Measurements from ENCODE around the gene TEX22.

Gene TEX22

DNA sequence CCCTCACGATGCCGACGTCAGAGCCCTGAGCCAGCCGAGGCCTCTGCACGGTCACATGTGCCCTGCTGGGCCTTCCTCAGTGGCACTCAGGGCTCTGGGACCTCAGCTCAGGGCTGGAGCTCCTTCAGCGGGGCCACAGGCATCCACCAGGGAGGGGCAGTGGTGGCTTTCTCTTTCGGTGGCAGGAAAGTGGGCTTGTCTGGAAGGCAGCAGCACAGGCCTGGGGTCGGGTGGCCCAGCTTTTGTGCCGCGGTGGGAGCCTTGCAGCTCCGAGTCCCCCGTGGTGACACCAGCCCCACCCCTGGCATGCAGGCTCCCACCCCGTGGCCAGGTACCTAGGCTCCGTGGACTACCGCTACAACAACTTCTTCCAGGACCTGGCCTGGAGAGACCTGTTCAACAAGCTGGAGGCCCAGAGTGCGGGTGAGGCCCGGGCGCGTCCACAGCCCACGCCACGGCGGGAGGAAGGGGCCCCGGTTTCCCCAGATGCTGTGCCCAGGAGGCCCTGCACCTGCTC, 14.2 kb upstream of the TEX22 start:
- no peak for DNase-seq (ENCODE audit: low spot score in 2 of 2)
- H3K4me1 ChIP-seq, result no peaks in the 10 kb centered on the region
- no peak overlapping the region for H3K4me3 ChIP-seq
- no peaks in the 10 kb centered on the region for H3K9me3 ChIP-seq
- in situ Hi-C loops (cut with MboI; ENCODE audit: low sequenced_read_pairs), result no loop called here
- H3K27me3 ChIP-seq (ENCODE audit: low read depth), result no peaks in the 10 kb centered on the region
- peaks cover 3% of the 10 kb centered on the region for H3K36me3 ChIP-seq (replicated peaks)

DNA sequence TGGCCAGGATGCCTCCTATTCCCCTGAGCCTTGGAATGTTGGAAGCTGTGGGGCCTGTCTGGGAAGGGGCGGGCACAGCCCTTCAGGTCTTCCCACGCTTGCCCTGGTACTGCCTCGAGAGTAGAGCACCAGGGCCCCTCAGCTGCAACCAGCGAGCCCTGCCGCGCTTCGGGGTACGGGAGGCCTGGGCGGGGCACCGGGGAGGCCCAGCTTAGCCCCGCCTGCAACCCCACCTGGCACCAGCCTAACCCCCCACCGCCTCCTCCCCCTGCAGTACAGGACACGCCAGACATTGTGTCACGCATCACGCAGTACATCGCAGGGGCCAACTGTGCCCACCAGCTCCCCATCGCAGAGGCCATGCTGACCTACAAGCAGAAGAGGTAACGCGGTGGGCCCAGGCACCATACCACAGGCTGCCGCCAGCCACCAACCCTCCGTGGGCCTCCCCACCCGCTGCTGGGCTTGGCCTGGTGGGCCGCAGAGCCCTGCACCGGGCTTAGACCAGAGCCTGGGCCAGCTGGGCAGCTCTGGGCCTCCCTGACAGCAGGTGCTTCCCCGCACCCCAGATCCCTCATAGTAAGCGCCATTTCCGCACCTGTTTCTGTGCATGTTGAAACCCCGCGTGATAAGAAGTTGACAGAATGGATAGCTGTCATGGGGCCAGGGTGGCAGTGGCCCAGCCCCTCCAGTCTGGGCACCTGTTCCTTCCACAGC, 13.6 kb upstream of the TEX22 start:
- Histone ChIP-seq H3K27me3 (ENCODE audit: low read depth) (no peaks in the 10 kb centered on the region), H3K9me3 (no peaks in the 10 kb centered on the region), H3K4me3 (no peak overlapping the region), H3K4me1 (no peaks in the 10 kb centered on the region), H3K36me3 (replicated peaks) (peaks cover 3% of the 10 kb centered on the region)
- in situ Hi-C loops (cut with MboI; ENCODE audit: low sequenced_read_pairs), result no loop called here
- DNase-seq (ENCODE audit: low spot score in 2 of 2), result no peak

DNA sequence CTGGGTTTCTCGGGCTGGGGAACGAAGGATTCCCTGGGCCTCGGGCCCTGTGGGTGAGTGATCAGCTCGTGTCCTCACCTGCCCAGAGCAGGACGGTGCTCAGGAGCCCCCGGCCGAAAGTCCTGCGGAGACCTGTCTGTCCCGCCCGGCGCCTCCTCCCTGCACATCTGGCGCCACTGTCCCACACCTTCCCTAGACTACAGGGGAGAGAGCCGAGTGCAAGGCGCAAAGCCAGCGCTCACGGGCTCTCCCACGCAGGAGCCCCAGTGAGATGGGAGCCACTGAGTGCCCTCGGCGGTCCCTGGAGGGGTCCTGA, 13.1 kb upstream of the TEX22 start:
- in situ Hi-C loops (cut with MboI; ENCODE audit: low sequenced_read_pairs), result no loop called here
- no peaks in the 10 kb centered on the region for H3K4me1 ChIP-seq
- H3K4me3 ChIP-seq, result no peak overlapping the region
- H3K27me3 ChIP-seq (ENCODE audit: low read depth), result no peaks in the 10 kb centered on the region
- no peaks in the 10 kb centered on the region for H3K9me3 ChIP-seq
- H3K36me3 ChIP-seq (replicated peaks), result peaks cover 3% of the 10 kb centered on the region; the same call in 1 of the 2 replicates
- DNase-seq (ENCODE audit: low spot score in 2 of 2), result no peak

DNA sequence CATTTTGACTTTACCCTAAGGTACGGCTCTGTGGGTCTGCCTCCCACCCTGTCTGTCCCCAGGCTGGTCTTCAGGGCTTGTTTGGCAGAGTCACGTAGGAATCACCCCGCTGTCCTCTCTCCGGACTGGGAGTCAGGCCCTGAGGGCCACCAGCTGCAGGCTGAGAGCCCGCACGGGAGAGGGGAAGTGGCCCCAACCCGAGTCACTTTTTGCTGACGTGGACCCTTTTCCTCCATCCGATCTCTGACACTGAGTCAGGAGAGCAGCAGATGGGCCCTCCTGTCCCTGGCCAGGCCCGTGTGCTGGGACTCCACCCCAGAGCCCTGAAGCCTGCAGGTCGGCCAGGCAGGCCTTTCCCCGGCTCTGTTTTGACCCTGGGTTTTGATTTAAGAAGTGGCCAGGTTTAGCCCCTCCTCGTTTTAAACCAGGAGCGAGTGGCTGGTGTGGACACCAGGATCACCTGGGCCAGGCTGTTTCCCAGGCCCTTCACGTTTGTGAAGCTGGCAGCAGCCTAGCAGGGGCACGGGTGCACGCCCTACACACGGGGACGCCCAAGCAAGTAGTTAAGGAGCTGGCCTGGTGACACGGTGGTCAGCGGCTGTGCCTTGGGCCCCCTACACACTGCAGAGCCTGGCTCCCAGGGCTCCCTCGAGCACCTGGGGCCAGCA, 12.5 kb upstream of the TEX22 start:
- in situ Hi-C loops (cut with MboI; ENCODE audit: low sequenced_read_pairs), result no loop called here
- no peaks in the 10 kb centered on the region for H3K9me3 ChIP-seq
- no peaks in the 10 kb centered on the region for H3K4me1 ChIP-seq
- H3K4me3 ChIP-seq, result no peak overlapping the region
- no peaks in the 10 kb centered on the region for H3K27me3 ChIP-seq (ENCODE audit: low read depth)
- peaks cover 3% of the 10 kb centered on the region; the same call in 1 of the 2 replicates for H3K36me3 ChIP-seq (replicated peaks)
- DNase-seq (ENCODE audit: low spot score in 2 of 2), result no peak

DNA sequence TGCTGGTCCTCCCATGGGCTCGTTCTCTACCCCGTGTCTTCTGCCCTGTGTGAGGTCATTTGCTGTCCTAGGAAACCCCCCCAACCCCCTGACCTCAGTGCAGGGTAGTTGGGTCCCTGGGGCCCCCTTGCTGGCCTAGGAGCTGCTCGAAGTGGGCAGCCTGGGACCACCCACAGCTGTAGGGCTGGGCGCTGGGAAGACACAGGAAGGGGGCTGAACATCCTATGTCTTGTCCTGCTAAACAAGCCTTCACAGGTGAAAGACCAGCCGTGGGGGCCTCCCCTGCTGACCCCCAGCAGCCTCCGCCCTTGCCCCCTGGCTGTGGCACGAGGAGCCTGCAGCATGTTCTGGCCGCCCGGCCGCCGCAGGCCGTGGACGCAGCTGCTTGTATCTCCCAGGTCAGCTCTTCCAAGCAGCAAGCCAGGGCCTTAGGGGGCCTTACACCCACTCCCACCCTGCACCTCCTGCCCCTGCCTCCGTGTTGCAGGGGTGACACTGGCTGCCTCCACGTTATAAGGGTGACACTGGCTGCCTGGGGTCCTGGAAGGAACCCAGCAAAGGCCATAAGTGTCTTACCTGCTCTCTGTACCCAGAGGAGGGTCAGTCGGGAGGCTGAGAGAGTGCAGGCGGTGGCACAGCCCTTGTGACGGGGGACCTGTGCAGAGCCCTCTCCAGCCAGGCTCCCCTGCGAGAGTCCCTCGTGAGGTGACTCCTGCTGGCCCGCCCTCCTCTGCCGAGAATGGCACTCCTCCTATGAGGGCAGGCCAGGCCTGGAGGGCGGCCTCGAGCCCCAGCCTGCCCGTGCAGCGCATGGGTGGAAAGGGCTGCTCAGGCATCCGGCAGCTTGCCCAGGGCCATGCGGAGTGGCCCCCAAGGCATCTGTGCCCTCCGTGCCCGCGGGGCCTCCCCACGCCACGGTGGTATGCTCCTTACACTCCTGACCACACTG, 11.5 kb upstream of the TEX22 start:
- Histone ChIP-seq H3K27me3 (ENCODE audit: low read depth) (no peaks in the 10 kb centered on the region), H3K36me3 (replicated peaks) (peaks cover 3% of the 10 kb centered on the region; the same call in 1 of the 2 replicates), H3K4me3 (no peak overlapping the region), H3K4me1 (no peaks in the 10 kb centered on the region), H3K9me3 (no peaks in the 10 kb centered on the region)
- no peak for DNase-seq (ENCODE audit: low spot score in 2 of 2)
- in situ Hi-C loops (cut with MboI; ENCODE audit: low sequenced_read_pairs), result no loop called here

DNA sequence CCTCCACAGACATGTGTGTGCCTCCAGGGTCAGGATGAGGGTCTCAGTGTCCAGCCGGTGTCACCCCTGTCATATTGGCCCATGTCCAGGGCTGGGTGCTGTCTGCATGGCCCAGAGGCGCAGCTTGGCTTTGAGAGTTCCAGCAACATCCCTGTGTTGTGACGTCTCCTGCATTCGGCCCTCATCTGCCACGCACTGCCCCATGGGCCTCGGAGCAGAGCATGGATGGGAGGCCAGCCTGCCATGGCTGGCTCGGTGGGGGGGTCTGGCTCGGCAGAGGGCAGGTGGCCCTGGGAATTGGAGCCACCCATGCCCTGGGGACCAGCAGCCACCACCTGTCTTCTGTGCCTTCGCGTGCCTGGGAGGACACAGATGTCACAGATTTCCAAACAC, 10.8 kb upstream of the TEX22 start:
- H3K27me3 ChIP-seq (ENCODE audit: low read depth), result no peaks in the 10 kb centered on the region
- no peak for DNase-seq (ENCODE audit: low spot score in 2 of 2)
- H3K4me3 ChIP-seq, result no peak overlapping the region
- in situ Hi-C loops (cut with MboI; ENCODE audit: low sequenced_read_pairs), result no loop called here
- no peaks in the 10 kb centered on the region for H3K4me1 ChIP-seq
- H3K36me3 ChIP-seq (replicated peaks), result peaks cover 3% of the 10 kb centered on the region; the same call in 1 of the 2 replicates
- no peaks in the 10 kb centered on the region for H3K9me3 ChIP-seq

- Histone ChIP-seq H3K27me3 (ENCODE audit: low read depth) (no peaks in the 10 kb centered on the region), H3K36me3 (replicated peaks) (peaks cover 3% of the 10 kb centered on the region; the same call in 1 of the 2 replicates), H3K4me1 (no peaks in the 10 kb centered on the region), H3K9me3 (no peaks in the 10 kb centered on the region), H3K4me3 (no peak overlapping the region)
- in situ Hi-C loops (cut with MboI; ENCODE audit: low sequenced_read_pairs), result no loop called here
- no peak for DNase-seq (ENCODE audit: low spot score in 2 of 2)
Observed at GRCh38 chr14:105388110-105388951, 10.0 kb upstream of the TEX22 start.

GRCh38 chr14:105388976-105389375, 9.4 kb upstream of the TEX22 start:
- no peak for DNase-seq (ENCODE audit: low spot score in 2 of 2)
- Histone ChIP-seq H3K4me3 (no peak overlapping the region), H3K27me3 (ENCODE audit: low read depth) (no peaks in the 10 kb centered on the region), H3K4me1 (no peaks in the 10 kb centered on the region), H3K9me3 (no peaks in the 10 kb centered on the region), H3K36me3 (replicated peaks) (peaks cover 3% of the 10 kb centered on the region; the same call in 1 of the 2 replicates)
- in situ Hi-C loops (cut with MboI; ENCODE audit: low sequenced_read_pairs), result no loop called here

DNA sequence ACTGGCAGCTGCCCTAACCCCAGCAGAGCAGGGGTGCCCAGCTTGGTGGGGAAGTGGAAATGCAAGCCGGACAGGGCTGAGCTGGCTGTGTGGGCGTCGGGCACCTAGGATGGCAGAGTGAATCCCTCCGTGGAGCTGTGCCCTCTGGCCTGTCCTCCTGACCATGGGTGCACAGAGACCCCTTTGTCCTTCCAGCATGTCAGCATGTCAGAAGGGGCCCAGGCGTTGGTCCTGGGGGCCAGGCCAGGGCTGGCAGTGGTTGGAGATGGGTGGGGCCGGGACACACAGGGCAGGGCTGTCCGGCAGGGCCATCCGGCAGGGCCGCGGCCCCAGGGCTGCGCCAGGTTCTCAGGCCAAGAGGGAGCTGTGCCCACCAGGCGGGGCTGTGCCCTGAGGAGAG, 8.8 kb upstream of the TEX22 start:
- Histone ChIP-seq H3K4me1 (no peaks in the 10 kb centered on the region), H3K9me3 (no peaks in the 10 kb centered on the region), H3K36me3 (replicated peaks) (peaks cover 3% of the 10 kb centered on the region; the same call in 1 of the 2 replicates), H3K4me3 (no peak overlapping the region), H3K27me3 (ENCODE audit: low read depth) (no peaks in the 10 kb centered on the region)
- in situ Hi-C loops (cut with MboI; ENCODE audit: low sequenced_read_pairs), result no loop called here
- no peak for DNase-seq (ENCODE audit: low spot score in 2 of 2)

GRCh38 chr14:105389976-105390848, 8.1 kb upstream of the TEX22 start:
- Histone ChIP-seq H3K4me3 (no peak overlapping the region), H3K27me3 (ENCODE audit: low read depth) (no peaks in the 10 kb centered on the region), H3K9me3 (no peaks in the 10 kb centered on the region), H3K36me3 (replicated peaks) (no peaks in the 10 kb centered on the region), H3K4me1 (no peaks in the 10 kb centered on the region)
- no peak for DNase-seq (ENCODE audit: low spot score in 2 of 2)
- in situ Hi-C loops (cut with MboI; ENCODE audit: low sequenced_read_pairs), result no loop called here

- H3K4me3 ChIP-seq, result no peak overlapping the region
- H3K4me1 ChIP-seq, result no peaks in the 10 kb centered on the region
- H3K36me3 ChIP-seq (replicated peaks), result no peaks in the 10 kb centered on the region
- in situ Hi-C loops (cut with MboI; ENCODE audit: low sequenced_read_pairs), result no loop called here
- H3K27me3 ChIP-seq (ENCODE audit: low read depth), result no peaks in the 10 kb centered on the region
- no peak for DNase-seq (ENCODE audit: low spot score in 2 of 2)
- H3K9me3 ChIP-seq, result no peaks in the 10 kb centered on the region
Observed at GRCh38 chr14:105390849-105391500, 7.4 kb upstream of the TEX22 start.

GRCh38 chr14:105391541-105391940, 6.8 kb upstream of the TEX22 start:
- H3K36me3 ChIP-seq (replicated peaks), result no peaks in the 10 kb centered on the region
- no peak for DNase-seq (ENCODE audit: low spot score in 2 of 2)
- in situ Hi-C loops (cut with MboI; ENCODE audit: low sequenced_read_pairs), result no loop called here
- no peak overlapping the region for H3K4me3 ChIP-seq
- no peaks in the 10 kb centered on the region for H3K27me3 ChIP-seq (ENCODE audit: low read depth)
- no peaks in the 10 kb centered on the region for H3K4me1 ChIP-seq
- H3K9me3 ChIP-seq, result no peaks in the 10 kb centered on the region

Data from HAP-1 (cell line).